ENCODE results near the gene TMEM201. TPM values are rescaled to one million over a fixed set of nuclear protein-coding genes. Genes with fewer than 3 reads are reported as not detected.

Gene TMEM201
- total RNA-seq, 2 experiments from 2014 or later, result 7.5 to 21.9 TPM

DNA sequence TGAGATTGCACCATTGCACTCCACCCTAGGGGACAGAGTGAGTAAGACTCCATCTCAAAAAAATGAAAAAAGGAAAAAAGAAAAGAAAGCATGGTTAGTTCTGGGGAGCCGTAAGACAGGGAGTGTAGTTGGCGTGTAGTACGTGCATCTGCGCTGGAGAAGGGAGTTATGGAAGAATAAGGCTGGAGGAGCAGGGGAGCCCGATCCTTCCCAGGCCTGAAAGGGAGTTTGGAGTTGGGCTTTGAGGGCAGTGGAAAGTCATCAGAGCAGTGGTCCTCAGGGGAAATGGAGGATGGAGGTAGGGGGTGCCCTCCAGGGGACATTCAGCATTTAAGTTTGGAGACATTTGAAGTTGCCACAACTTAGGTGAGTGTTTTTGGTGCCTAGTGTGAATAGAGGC, 11.3 kb upstream of the TMEM201 start:
- Histone ChIP-seq H3K27ac (ENCODE audit: low read depth, low read length, poor library complexity, severe bottlenecking) (no peak overlapping the region), H3K79me2 (ENCODE audit: insufficient read depth, low read depth, low read length) (no peaks in the 10 kb centered on the region), H3K9me2 (ENCODE audit: insufficient read depth, low read length) (no peaks in the 10 kb centered on the region), H3K36me3 (ENCODE audit: insufficient read depth, low read length) (peaks cover 69% of the 10 kb centered on the region), H3K9me3 (ENCODE audit: low read length) (no peaks in the 10 kb centered on the region), H4K20me1 (ENCODE audit: insufficient read depth, low read length) (no peaks in the 10 kb centered on the region), H3K4me1 (ENCODE audit: insufficient read depth, low read length, poor library complexity, severe bottlenecking) (no peaks in the 10 kb centered on the region), H3K4me2 (ENCODE audit: low read length) (no peak overlapping the region), H3K4me3 (ENCODE audit: low read depth, low read length, poor library complexity, severe bottlenecking) (no peak overlapping the region), H2AFZ (ENCODE audit: low read length) (no peak overlapping the region)
- ChIA-PET POLR2A (no interaction called here), CTCF (ENCODE audit: unreplicated experiment) (no interaction called here)
- no peak for DNase-seq (ENCODE audit: low spot score)
- TF ChIP-seq, protein P1, sequence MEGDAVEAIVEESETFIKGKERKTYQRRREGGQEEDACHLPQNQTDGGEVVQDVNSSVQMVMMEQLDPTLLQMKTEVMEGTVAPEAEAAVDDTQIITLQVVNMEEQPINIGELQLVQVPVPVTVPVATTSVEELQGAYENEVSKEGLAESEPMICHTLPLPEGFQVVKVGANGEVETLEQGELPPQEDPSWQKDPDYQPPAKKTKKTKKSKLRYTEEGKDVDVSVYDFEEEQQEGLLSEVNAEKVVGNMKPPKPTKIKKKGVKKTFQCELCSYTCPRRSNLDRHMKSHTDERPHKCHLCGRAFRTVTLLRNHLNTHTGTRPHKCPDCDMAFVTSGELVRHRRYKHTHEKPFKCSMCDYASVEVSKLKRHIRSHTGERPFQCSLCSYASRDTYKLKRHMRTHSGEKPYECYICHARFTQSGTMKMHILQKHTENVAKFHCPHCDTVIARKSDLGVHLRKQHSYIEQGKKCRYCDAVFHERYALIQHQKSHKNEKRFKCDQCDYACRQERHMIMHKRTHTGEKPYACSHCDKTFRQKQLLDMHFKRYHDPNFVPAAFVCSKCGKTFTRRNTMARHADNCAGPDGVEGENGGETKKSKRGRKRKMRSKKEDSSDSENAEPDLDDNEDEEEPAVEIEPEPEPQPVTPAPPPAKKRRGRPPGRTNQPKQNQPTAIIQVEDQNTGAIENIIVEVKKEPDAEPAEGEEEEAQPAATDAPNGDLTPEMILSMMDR (conservative IDR thresholded peaks at IDR 0.05; ENCODE audit: low read length), result no peak
- TF ChIP-seq EZH2phosphoT487 (IDR thresholded peaks at IDR 0.05; ENCODE audit: borderline replicate concordance, low read depth, low read length), result no peak
- no TSS peak for BruUV-seq (replicated peaks)
- intact Hi-C loops (cut with micrococcal nuclease; ENCODE audit: unreplicated experiment), result no loop called here

DNA sequence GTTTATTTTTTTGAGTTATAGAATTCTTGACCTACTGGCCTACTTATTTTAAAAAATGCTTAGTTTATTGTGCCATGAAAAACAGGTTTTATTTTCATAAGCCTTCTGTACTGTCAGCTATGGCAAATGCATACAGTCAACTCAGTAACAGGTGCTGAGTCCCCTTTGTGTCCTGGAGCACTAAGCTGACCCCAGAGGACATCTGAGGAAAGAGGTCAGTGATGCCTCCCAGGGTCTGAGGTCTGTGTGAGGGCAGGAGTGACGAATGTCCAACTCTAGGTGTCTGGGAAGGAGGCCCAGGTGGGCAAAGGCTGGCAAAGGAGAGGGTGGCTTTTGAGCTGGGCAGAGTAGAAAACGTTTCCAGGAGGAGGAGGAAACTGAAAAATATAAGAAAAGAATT, 7.8 kb upstream of the TMEM201 start:
- Histone ChIP-seq H3K9me3 (ENCODE audit: low read length) (no peaks in the 10 kb centered on the region), H3K4me2 (ENCODE audit: low read length) (no peak overlapping the region), H3K36me3 (ENCODE audit: insufficient read depth, low read length) (peaks cover 88% of the 10 kb centered on the region), H3K4me3 (ENCODE audit: low read depth, low read length, poor library complexity, severe bottlenecking) (no peak overlapping the region), H3K9me2 (ENCODE audit: insufficient read depth, low read length) (no peaks in the 10 kb centered on the region), H3K27ac (ENCODE audit: low read depth, low read length, poor library complexity, severe bottlenecking) (no peak overlapping the region), H3K4me1 (ENCODE audit: insufficient read depth, low read length, poor library complexity, severe bottlenecking) (no peaks in the 10 kb centered on the region), H2AFZ (ENCODE audit: low read length) (no peak overlapping the region), H3K79me2 (ENCODE audit: insufficient read depth, low read depth, low read length) (no peaks in the 10 kb centered on the region), H4K20me1 (ENCODE audit: insufficient read depth, low read length) (no peaks in the 10 kb centered on the region)
- TF ChIP-seq, protein P1 (conservative IDR thresholded peaks at IDR 0.05; ENCODE audit: low read length), result no peak
- TF ChIP-seq EZH2phosphoT487 (IDR thresholded peaks at IDR 0.05; ENCODE audit: borderline replicate concordance, low read depth, low read length), result no peak
- BruUV-seq (replicated peaks), result no TSS peak
- ChIA-PET CTCF (ENCODE audit: unreplicated experiment) (no interaction called here), POLR2A (interaction anchor here (0.6 to 0.7 kb wide), 2 partner anchors 42 to 70 kb away, joined by 3 to 8 read pairs; no protein-coding TSS in a partner anchor)
- DNase-seq (ENCODE audit: low spot score), result no peak
- intact Hi-C loops (cut with micrococcal nuclease; ENCODE audit: unreplicated experiment), result no loop called here

DNA sequence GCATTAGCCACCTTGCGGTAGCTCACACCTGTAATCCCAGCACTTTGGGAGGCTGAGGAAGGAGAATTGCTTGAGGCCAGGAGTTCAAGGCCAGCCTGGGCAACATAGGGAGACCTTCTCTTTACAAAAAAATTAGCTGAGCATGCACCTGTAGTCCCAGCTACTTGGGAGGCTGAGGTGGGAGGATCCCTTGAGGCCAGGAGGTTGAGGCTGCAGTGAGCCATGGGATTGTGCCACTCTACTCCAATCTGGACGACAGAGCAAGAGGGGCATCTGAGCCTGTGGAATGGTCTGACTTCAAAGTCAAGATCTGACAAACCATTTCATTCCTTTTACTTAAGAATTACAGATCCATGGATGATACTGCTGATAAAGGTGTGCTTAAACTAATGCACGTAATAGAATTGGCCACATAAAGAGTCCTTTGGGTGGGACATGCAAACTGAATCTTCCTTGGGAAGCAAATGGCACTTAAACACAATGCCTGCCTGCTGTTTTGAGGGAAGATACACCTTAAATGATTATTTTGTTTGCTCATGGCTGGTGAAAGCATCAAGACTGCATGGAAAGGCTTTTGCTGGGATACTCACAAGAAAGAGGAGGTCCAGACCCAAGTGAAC, 2.5 kb upstream of the TMEM201 start:
- TF ChIP-seq, protein P1 (conservative IDR thresholded peaks at IDR 0.05; ENCODE audit: low read length), result no peak
- TF ChIP-seq EZH2phosphoT487 (IDR thresholded peaks at IDR 0.05; ENCODE audit: borderline replicate concordance, low read depth, low read length), result no peak
- Histone ChIP-seq H3K4me2 (ENCODE audit: low read length) (no peak overlapping the region), H3K9me3 (ENCODE audit: low read length) (no peaks in the 10 kb centered on the region), H3K9me2 (ENCODE audit: insufficient read depth, low read length) (no peaks in the 10 kb centered on the region), H4K20me1 (ENCODE audit: insufficient read depth, low read length) (peaks cover 19% of the 10 kb centered on the region), H3K4me3 (ENCODE audit: low read depth, low read length, poor library complexity, severe bottlenecking) (no peak overlapping the region), H3K4me1 (ENCODE audit: insufficient read depth, low read length, poor library complexity, severe bottlenecking) (peaks cover 18% of the 10 kb centered on the region), H3K79me2 (ENCODE audit: insufficient read depth, low read depth, low read length) (peaks cover 10% of the 10 kb centered on the region; the same call in 1 of the 2 replicates), H3K36me3 (ENCODE audit: insufficient read depth, low read length) (peaks cover 39% of the 10 kb centered on the region), H3K27ac (ENCODE audit: low read depth, low read length, poor library complexity, severe bottlenecking) (no peak overlapping the region), H2AFZ (ENCODE audit: low read length) (no peak overlapping the region)
- intact Hi-C loops (cut with micrococcal nuclease; ENCODE audit: unreplicated experiment), result loop anchor here (5.0 kb wide), 1 partner anchor 299 kb away; no protein-coding TSS in a partner anchor
- POLR2A ChIA-PET, result interaction anchor here (0.6 kb wide), 1 partner anchor 195 kb away, joined by 4 read pairs; no protein-coding TSS in a partner anchor
- no peak for DNase-seq (ENCODE audit: low spot score)
- no TSS peak for BruUV-seq (replicated peaks)
- CTCF ChIA-PET (ENCODE audit: unreplicated experiment), result no interaction called here

Data from OCI-LY7 (cell line).